GM18499 (cell line): ENCODE results near the gene SART3.
"Not testable (repeated sequence)": the region's sequence is repeated elsewhere in the genome, so short reads cannot be mapped to it uniquely, and the experiment has no call there.

ENCODE experiments used
- ATAC-seq: cut with Tn5 transposase; IDR thresholded peaks from one replicate; pipeline ENCODE4 v1.9.1; 2021; ENCODE audit warnings: moderate number of reproducible peaks; ENCODE audit not compliant: insufficient read depth, unreplicated experiment

The SART3 gene

DNA sequence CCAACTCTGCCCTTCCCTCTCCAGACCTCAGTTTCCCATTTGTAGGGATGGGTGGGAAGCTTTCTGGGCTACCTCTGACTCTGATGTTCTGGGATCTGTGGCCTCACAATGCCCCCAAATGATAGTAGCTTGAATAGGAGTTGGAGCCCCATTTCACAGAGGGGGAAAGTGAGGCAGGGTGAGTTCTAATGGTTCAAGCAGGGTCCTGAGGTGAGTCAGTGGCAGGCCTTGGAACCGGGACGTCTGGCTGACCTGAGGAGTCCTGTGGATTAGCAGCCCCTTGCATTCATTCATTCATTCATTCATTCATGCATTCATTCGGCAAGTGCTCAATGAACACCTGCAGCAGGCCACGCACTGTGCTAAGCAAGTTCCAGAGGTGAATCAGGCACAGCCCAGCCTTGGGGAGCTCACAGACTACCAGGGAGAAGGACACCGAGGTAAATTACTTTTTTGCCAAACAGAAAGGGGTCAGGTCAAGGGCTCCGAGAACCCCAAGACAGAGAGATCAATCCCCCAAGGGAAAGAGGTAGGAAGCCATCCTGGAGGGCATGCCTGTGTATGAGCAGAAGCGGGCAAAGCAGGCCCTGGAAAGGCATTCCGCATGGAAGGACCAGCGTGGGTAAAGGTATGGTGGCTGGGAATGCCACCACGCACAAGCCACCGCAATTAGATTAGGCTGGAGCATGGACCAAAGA lies 37.7 kb upstream of the SART3 start:
- no peak for ATAC-seq

DNA sequence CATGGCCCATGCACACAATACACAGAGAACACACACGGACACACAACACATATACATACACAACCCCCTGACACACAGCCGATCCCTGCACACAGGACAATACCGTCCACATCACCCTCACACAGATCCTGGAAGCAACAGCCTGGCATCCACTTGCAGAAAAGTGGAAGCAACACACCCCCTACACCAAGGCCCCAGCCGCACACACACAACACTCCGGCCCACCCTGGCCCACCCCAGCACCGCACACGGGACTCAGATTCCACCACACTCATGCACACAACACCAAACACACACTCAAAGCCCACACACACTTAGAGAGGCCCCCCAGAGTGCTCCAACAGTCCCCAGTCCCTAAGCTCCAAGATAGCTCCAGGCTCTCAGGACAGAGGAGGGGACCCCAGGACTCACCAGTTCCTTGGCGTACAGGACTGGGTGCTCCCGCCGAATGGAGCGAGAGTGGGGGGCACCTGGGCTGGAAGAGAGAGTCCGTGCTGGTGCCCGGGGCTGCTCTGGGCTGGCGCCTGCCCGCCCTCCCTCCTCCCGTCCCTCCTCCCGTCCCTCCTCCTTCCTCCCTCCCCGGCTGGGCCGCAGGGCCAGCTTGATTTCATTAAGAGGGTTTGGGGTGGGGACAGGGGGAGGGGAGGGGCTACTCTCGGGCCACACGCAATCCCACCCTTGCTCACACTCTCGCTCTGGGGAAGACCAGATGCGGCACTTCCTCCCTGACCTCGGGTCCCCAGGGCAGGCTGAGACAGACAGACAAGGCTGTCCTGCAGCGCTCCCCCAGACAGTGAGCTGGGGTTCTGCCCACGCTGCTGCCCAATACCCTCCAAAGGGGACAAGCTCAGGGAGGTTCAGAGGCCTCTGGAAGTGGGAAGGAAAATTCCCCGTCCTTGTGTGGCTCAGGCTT lies 36.8 kb upstream of the SART3 start, which contains the start of gene TMEM119:
Gene TMEM119 (minus strand): TSS at position 526 of the 913 bp plus-strand sequence. CDS start 5,701 bp downstream, outside the sequence.
- no peak for ATAC-seq

DNA sequence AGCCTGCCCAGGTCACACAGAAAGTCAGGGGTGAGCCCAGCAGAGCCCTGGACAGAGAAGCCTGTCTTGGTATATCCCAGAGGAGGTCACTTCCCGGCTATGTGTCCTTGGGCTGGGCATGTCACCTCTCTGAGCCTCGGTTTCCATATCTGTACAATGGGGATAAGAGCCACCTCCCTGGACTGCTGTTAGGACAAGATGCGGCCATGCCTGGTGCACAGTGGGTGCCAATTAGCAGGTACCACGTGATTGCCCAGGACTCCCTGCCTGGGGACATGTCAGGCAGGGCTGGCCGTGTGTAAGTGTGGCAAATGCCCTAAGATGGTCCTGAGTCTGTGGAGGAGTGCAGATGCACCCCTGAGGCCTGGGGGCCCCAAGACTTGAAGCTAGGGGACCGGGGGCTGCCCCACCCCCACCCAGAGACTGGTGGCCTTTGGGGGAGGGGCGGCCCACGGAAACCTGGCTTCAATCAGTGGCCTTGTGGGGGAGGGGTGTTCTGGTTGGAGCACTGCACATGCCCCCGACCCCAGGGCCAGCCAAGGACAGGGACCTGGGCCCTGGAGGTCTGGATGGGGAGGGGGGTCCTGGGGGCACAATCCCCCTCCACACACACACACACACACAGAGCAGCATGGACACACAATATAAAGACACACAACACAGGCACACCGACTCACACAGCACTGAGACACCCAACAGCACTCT lies 36.0 kb upstream of the SART3 start:
- ATAC-seq, result no peak

DNA sequence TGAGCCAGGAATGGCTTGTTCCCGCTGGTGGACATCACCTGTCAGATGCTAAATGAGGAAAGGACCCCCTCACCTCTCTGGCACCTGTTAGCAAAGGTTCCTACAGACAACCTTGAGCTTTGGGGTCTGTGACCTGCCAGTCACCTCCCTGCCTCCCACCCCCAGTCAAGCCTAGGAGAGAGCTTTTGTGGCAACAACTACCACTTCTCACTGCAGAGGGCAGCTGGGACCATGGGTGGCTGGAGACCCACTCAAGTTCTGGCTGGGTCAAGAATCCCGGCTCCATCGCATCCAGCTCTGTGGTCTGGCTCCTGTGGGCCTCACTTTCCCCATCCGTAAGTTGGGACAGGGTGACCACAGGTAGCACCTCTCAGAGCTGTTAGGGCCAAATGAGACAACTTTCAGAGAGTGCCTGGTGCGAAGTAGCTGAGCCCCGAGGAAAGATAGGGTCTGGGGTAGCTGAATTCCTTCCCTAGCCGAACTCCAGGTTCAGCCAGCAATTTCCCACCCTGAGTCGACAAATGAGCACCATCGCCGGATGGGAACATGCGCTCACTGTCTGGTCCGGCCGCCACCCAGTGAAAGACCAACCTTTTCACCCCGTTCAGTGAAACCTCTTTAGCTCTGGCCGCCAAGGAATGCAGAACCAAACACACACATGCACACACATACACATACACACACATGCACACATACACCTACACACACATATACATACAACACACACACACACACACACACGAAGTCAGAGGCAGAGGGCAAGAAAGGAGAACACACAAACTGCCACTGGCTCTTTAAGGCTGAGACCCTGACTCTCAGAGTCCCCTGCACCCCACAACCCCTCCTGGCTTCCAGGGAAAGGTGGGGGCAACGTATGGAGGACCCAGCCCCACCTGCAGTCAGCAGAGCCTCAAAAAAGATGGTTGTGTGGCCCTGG lies 35.0 kb upstream of the SART3 start:
- no peak for ATAC-seq

DNA sequence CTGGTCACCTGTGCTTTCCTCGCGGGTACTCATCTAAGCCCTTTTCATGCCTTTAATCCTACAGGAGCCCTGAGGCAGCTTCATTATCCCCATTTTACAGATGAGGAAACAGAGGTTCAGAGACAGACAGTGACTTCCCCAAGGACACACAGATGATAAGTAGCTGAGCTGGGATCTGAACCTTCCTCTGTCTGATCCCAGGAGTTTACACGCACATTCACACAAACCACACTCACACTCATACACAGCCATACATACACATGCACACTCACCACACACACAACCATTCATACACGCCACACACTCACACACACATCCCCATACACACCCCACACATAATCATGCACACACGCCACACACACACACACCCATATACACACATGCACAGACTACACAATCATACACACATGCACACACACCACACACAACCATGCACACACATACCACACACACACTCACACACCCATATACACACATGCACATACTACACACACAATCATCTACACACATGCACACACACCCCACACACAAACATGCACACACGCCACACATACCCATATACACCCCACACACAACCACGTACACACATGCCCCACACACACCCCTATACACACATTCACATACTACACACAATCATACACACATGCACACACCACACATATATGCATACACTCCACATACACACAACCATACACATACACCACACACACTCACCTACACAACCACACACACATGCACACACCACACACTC lies 34.2 kb upstream of the SART3 start:
- no peak for ATAC-seq

DNA sequence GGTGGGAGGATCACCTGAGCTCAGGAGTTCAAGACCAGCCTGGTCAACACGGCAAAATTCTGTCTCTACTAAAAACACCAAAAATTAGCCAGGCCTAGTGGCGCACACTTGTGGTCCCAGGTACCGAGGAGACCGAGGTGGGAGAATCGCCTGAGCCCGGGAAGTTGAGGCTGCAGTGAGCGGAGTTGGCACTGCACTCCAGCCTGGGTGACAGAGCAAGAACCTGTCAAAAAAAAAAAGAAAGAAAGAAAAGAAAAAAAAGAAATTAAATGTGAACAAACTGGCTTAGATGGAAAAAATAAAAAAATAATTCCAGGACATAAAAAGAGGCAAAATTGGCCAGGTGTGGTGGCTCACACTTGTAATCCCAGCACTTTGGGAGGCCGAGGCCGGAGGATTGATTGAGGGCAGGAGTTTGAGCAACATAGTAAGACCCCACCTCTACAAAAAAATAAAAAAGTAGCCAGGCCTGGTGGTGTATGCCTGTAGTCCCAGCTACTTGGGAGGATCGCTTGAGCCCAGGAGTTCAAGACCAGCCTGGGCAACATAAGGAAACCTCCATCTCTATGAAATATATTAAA lies 33.4 kb upstream of the SART3 start:
- no peak for ATAC-seq

DNA sequence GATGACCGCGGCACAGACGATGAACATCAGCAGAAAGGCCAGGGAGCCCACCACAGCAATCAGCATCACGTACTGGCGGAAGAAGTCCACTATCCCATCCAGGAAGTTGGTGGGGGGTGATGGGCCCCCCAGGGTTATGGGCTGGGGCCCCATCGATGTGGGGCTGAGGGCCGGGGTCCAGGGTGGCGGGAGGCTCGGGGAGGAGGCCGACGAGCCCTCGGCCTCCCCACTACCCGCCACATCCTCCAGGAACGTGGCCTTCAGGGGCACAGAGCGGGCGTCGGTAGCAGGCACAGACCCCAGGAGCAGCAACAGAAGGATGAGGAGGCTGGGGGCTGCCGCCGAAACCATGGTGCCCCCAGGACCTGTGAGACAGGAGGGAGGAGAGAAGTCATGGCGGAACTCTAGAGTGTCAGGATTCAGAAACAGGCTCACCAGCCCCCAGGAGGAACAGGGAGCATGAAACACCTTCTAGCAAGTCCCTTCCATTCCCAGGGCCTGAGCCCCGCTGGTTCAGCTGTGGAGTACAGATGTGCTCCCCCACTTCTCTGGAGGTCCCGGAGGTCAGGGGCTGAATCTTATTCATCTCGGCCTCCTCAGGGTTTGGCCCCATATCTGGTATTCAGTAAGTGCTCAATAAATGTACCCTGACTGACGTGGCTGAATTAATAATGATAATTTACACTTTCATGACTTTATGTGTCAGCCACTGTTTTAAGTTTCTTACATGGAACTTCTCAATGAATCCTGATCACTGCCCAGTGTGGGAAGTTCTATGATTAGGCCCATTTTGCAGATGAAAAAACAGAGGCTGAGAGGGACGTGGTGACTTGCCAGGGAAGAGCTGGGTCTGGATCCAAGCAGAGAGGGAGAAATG lies 31.3 kb upstream of the SART3 start:
- ATAC-seq, result no peak

DNA sequence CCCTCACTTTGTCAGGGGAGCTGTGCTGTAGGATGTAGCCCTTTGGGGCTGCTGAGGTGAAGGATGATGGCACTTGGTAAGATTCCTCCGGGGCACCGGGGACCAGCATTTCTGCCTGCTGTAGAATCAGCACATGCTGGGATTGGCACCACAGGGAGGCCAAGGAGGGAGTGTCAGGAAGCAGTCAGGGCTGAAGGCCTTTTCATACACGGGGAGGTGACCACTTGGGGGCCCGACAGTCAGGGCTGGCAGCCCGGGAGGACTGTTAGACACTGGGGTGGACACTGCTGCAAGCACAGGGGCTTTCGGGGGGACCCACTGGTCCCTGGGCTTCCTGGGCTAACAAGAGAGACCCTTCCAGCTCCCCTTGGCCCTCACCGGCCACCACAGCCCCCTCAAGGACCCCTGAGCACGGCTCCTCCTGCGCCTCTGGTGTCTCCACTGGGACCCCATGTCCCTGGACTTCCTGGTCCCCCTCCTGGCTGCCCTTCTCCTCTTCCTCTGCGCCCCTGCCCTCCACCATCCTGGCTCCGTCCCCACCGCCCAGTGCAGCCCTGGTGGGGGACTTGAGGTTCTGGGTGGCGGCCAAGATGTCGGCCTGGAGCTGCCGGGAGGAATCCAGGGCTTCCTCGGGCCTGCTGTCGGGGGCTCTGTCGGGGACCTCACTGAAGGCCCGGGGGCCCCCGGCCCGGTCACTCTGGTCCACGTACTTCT lies 30.5 kb upstream of the SART3 start:
- ATAC-seq, result no peak

DNA sequence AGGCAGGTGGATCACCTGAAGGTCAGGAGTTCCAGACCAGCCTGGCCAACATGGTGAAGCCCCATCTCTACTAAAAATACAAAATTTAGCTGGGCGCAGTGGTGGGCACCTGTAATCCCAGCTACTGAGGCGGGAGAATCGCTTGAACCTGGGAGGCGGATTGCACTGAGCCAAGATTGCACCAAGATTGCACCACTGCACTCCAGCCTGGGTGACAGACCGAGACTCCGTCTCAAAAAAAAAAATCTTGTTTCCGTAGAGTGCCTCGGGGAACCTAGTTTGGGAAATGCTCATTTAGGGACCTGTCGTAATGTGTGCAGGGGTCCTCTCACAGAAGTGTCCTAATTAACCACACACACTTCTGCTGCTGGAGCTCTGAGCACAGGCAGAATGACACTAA lies 29.5 kb upstream of the SART3 start:
- not testable (repeated sequence) for ATAC-seq

DNA sequence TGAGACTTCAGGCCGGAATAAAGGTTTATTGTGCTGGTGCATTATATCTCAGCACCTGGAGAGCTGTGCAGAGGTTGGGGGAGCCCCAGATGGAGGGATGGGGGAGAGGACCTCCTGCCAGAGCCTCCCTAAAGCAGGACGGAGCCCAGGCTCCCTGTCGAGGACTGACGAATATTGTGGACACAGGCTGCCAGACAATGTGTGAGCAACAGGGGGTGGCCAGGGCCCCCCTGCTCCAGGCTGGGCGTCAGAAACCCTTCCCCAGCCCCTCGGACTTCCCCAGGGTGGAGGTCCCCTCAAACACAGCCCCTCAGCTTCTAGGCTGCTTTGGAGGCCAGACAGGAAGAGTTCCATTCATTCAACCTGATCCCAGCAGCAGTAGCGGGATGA lies 28.9 kb upstream of the SART3 start:
- ATAC-seq, result no peak

DNA sequence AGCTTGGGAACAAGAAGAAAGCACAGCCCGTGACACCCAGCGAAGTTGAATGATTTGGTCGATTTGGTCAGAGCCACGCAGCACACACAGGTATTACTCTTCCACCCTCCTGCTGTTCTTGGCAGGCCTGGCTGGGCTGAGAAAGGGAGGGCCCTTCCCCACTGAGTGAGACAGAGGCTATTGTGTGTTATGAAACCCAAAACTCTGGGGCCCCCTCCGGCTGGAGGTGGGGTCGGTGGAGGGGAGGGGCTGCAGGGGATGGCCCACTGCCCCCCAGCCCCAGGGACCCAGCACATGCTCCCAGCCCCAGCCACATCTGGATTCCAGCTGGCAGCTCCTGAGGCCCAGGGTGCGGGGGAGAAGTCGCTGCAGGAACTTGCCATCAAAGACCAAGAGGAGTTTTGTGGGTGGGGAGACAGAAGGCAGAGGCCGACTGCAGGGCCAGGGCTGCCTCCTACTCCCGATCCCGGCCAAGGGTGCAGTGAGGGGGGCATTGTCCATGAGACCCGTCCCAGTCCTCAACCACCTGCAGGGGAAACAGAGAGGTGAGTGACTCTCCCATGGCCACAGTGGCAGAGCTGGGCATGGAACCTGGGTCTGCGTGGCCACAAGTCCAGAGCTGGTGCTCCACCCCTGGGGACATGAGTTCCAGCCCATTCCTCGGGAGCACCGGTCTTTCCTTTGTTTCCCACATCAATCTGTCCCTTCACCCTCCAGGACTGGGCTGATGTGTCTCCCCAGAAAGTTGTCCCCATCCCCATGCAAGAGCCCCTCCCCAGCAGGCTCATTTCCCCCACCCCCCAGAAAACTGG lies 28.3 kb upstream of the SART3 start:
- no peak for ATAC-seq

DNA sequence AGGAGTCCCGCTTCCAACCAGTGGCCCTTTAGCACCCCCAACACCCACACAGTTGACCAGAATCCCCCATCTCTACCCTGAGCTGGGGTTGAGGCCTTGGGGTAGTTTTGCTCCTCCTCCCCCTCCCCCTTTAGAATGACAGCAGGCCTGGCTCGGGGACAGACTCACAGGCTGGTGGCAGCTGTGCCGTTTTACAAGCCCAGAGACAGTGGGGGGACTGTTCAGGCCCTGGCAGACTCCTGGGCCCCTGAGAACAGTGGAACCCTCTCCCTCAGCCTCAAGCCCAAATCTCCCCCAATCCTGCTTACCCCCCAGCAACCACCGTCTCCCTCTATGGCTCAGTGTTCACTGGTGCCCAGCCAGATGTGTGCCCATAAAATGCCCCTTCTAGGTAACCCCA lies 26.9 kb upstream of the SART3 start:
- ATAC-seq, result no peak

DNA sequence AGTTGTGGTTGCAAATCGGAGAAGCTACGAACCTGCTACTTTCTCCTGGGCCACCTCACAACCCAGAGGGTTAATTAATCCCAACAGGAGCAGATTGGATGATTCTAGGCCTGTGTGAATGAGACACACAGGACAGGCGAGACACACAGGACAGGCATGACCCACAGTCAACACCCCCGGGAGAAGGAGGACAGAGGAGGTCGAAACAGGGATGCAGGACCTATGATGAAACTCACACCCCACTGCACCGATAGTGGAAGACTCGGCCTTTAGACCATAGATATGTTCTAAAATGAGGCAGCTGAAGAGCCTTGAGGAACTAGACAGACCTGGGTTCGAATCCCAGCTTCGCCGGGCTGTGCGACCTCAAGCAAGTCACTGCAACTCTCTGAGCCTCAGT lies 25.3 kb upstream of the SART3 start:
- ATAC-seq, result no peak

DNA sequence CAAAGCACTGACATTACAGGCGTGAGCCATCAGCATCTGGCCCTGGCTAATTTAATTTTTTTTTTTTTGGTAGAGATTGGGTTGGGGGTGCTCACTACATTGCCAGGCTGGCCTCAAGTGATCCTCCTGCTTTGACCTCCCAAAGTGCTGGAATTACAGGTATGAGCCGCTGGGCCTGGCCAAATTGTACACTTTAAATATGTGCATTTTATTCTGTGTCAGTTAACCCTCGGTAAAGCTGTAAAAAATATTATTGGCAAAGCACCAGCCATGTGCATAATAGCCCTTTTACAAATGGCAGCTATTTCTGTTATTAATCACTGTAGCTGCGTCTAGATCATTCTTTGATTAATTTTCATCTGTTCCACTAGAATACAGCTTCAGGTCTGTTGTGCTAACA lies 24.9 kb upstream of the SART3 start:
- no peak for ATAC-seq

DNA sequence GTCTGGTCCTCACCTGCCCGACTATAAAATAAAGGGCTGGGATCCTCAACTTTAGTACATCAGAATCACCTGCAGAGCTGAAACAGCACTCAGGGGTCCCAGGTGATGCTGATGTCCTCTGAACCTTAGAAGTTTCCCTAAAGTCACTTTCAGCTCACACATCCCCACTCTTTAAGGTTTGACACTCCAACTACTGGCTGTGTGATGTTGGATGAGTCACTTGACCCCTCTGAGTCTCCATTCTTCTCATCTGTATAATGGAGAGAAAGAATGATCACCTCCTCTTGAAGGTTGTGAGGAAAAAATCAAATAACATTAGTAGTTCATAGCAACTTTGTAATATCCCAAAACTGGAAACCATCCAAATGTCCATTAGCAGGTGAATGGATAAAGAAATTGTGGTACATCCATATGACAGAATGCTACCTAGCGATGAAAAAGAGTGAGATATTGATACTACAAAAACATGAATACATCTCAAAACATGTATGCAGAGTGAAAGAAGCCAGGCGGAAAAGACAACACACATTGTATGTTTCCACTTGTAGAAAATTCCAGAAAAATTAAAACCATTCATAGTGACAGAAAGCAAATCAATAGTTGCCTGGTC lies 23.6 kb upstream of the SART3 start:
- no peak for ATAC-seq

DNA sequence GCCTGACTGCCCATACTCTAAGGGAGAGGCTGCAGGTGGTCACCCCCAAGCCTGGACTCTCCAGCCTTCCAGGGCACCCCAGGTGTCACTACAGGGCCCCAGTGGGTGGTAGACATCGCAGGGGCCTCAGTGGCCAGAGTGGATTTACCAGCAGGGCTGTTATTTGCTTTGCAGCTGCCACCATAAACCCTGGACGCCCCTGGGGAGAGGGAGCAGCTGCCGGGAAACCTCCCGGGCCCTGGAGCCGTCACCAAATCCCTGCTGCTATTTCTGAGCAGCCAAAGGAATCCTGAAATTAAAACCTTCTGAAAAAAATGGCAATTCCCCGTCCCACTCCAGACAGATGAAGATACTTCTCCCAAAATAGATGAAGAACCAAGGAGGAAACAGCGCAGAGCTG lies 23.0 kb upstream of the SART3 start:
- ATAC-seq, result no peak
